Measurements from ENCODE around the gene ZNF124.

- TF ChIP-seq POLR2A (IDR thresholded peaks at IDR 0.05): no peak
- TF ChIP-seq, protein P1, sequence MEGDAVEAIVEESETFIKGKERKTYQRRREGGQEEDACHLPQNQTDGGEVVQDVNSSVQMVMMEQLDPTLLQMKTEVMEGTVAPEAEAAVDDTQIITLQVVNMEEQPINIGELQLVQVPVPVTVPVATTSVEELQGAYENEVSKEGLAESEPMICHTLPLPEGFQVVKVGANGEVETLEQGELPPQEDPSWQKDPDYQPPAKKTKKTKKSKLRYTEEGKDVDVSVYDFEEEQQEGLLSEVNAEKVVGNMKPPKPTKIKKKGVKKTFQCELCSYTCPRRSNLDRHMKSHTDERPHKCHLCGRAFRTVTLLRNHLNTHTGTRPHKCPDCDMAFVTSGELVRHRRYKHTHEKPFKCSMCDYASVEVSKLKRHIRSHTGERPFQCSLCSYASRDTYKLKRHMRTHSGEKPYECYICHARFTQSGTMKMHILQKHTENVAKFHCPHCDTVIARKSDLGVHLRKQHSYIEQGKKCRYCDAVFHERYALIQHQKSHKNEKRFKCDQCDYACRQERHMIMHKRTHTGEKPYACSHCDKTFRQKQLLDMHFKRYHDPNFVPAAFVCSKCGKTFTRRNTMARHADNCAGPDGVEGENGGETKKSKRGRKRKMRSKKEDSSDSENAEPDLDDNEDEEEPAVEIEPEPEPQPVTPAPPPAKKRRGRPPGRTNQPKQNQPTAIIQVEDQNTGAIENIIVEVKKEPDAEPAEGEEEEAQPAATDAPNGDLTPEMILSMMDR (IDR thresholded peaks at IDR 0.05): no peak
These were observed 37.6 kb upstream of the ZNF124 start for GRCh38 chr1:247209396-247209795.
